Activated CD8-positive, alpha-beta T cell treated with anti-CD3 and anti-CD28 coated beads for 36 hours (primary cell): Measurements from ENCODE around the gene ZWILCH. TPM values are rescaled to one million over a fixed set of nuclear protein-coding genes. Genes with fewer than 3 reads are reported as not detected.
"Not testable (repeated sequence)": the region's sequence is repeated elsewhere in the genome, so short reads cannot be mapped to it uniquely, and the experiment has no call there.

Experiments
- ATAC-seq: fragments of 200-7000 bp; cut with Tn5 transposase; one replicate; pipeline ENCODE4 v1.10.0; 2021; ENCODE audit warnings: mild to moderate bottlenecking, moderate library complexity
- CTCF ChIA-PET: fragments of 350-600 bp; sonication (Branson Sonifier 250); formaldehyde crosslinking; loops from one replicate; lab custom pipeline; 2021; ENCODE audit warnings: antibody characterized with exemption; lab: Charles Lee
- POLR2A ChIA-PET: fragments of 350-600 bp; sonication (Branson Sonifier 250); formaldehyde crosslinking; loops from one replicate; lab custom pipeline; 2021; ENCODE audit warnings: antibody characterized with exemption; lab: Charles Lee
- DNase-seq: peaks from one replicate; pipeline ENCODE4 v3.0.0-alpha.2; 2020
- H3K27ac Mint-ChIP-seq: one replicate; pipeline ENCODE4 v1.8.0; 2021; ENCODE audit warnings: mild to moderate bottlenecking, mixed read lengths
- H3K27me3 Mint-ChIP-seq: one replicate; pipeline ENCODE4 v1.8.0; 2021; ENCODE audit warnings: mixed read lengths
- H3K36me3 Mint-ChIP-seq: one replicate; pipeline ENCODE4 v1.8.0; 2021; ENCODE audit warnings: low read depth, mixed read lengths
- H3K4me1 Mint-ChIP-seq: one replicate; pipeline ENCODE4 v1.8.0; 2021; ENCODE audit warnings: low read depth, mixed read lengths
- H3K4me3 Mint-ChIP-seq: one replicate; pipeline ENCODE4 v1.8.0; 2021; ENCODE audit warnings: mild to moderate bottlenecking, moderate library complexity, mixed read lengths
- H3K9me3 Mint-ChIP-seq: one replicate; pipeline ENCODE4 v1.8.0; 2021; ENCODE audit warnings: mixed read lengths
- intact Hi-C: fragments of 100-400 bp; cut with micrococcal nuclease; formaldehyde crosslinking; loops from one replicate; pipeline ENCODE4 v1.10.0; 2022
- total RNA-seq, 2 experiments: library from RNA; stranded (reverse); gene quantifications; one replicate each; pipeline ENCODE4 v1.2.3, GENCODE V29; 2021
- TF ChIP-seq, protein P1 (sequence below): fragments of 200-600 bp; IDR thresholded peaks from one replicate; pipeline ENCODE4 v1.8.0; 2022; ENCODE audit warnings: antibody characterized with exemption, mild to moderate bottlenecking

ZWILCH gene
- 10 to 100 TPM; 29.9 to 30.2 TPM for total RNA-seq

DNA sequence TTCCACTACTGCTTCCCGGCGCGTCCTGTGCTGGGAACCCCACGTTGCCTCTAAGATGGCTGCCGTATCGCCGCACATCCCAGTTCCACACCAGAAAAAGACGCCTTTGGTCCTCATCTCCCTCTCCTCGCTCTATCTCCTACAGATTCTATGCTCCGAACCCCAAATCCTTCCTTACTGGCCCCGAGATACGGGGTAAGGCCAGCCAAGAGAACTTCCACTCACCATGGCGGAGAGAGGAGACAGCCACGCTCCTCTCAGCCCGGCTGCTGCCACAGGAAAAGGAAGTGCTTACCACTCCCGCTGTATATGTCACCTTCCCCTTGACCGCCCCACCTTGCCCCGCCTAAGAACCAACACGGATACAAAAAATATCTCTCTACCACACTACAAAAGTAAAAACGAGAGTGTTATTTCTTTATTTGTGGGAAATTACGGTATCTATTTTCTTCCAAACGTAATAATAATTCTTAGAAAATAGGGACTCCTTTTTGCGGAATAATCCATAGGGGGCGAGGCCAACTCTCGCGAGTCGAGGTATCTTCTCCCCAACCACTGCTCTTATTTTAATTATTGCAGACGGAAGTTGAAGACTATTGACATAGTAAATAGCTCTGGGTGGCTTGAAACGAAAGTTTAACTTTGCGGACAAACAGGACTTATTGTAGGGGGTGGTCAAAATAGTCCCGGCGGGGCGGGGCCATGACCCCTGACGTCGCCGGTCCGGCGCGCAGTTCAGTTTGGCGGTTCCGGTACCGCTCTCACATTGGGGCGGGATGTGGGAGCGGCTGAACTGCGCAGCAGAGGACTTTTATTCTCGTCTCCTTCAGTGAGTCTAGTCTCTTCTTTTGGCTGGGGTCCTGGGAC lies at the start of gene ZWILCH, which contains the start of gene RPL4:
ZWILCH (plus strand) TSS at position 764 of the 867 bp plus-strand sequence; CDS start at position 777, 13 bp downstream.
RPL4 (minus strand) TSS at position 293 of the 867 bp plus-strand sequence; CDS start at position 228, 65 bp downstream.
- ATAC-seq (peak; percentile 90), DNase-seq (peak; percentile 80)
- Mint-ChIP-seq H3K27ac (peak within 1 kb of the TSS; percentile 100), H3K27me3 (no peaks in the 10 kb centered on the region), H3K4me3 (peak within 1 kb of the TSS; percentile 99), H3K9me3 (no peaks in the 10 kb centered on the region), H3K4me1 (peaks cover 40% of the 10 kb centered on the region), H3K36me3 (peaks cover 56% of the 10 kb centered on the region)
- intact Hi-C loops, result no loop called here
- TF ChIP-seq, protein P1, sequence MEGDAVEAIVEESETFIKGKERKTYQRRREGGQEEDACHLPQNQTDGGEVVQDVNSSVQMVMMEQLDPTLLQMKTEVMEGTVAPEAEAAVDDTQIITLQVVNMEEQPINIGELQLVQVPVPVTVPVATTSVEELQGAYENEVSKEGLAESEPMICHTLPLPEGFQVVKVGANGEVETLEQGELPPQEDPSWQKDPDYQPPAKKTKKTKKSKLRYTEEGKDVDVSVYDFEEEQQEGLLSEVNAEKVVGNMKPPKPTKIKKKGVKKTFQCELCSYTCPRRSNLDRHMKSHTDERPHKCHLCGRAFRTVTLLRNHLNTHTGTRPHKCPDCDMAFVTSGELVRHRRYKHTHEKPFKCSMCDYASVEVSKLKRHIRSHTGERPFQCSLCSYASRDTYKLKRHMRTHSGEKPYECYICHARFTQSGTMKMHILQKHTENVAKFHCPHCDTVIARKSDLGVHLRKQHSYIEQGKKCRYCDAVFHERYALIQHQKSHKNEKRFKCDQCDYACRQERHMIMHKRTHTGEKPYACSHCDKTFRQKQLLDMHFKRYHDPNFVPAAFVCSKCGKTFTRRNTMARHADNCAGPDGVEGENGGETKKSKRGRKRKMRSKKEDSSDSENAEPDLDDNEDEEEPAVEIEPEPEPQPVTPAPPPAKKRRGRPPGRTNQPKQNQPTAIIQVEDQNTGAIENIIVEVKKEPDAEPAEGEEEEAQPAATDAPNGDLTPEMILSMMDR, result no peak
- CTCF ChIA-PET, result interaction anchor here (0.6 kb wide), 1 partner anchor 150 kb away, joined by 5 read pairs; no protein-coding TSS in a partner anchor
- POLR2A ChIA-PET, result interaction anchor here (0.6 to 4.0 kb wide), 28 partner anchors 8 to 1200 kb away, joined by 3 to 27 read pairs (median 4); partner anchors contain the start of genes DIS3L, MAP2K1, RNU5B-1 and SNAPC5

DNA sequence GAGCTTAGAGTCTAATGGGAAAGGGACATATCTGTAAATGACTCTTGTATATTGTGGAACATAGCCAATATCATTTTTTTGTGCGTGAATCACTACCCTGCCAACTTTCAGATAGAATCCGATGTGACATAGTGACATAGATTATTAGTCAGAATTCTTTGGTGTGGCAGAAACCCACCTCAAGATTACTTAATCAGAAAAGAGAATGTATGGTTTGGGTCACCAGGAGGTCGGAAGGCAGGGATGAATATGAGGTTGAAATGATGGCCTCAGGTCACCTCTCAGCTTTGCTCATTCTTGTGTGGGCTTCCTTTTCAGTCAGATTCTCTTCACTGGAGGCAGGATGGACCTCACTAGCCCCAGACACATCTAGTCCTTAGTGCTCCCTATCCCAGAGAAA lies 48.9 kb upstream of the ZWILCH start:
- H3K27me3 Mint-ChIP-seq, result no peaks in the 10 kb centered on the region
- H3K27ac Mint-ChIP-seq, result no peak overlapping the region
- H3K4me1 Mint-ChIP-seq, result peaks cover 18% of the 10 kb centered on the region
- H3K4me3 Mint-ChIP-seq, result no peak overlapping the region
- TF ChIP-seq, protein P1, result no peak
- H3K9me3 Mint-ChIP-seq, result no peaks in the 10 kb centered on the region
- ATAC-seq (peak; percentile 55), DNase-seq (peak; percentile 24)
- peaks cover 28% of the 10 kb centered on the region for H3K36me3 Mint-ChIP-seq
- intact Hi-C loops, result no loop called here
- ChIA-PET POLR2A (interaction anchor here (0.8 to 1.2 kb wide), 3 partner anchors 11 to 40 kb away, joined by 3 read pairs; no protein-coding TSS in a partner anchor), CTCF (interaction anchor here (0.6 kb wide), 1 partner anchor 395 kb away, joined by 3 read pairs; no protein-coding TSS in a partner anchor)

DNA sequence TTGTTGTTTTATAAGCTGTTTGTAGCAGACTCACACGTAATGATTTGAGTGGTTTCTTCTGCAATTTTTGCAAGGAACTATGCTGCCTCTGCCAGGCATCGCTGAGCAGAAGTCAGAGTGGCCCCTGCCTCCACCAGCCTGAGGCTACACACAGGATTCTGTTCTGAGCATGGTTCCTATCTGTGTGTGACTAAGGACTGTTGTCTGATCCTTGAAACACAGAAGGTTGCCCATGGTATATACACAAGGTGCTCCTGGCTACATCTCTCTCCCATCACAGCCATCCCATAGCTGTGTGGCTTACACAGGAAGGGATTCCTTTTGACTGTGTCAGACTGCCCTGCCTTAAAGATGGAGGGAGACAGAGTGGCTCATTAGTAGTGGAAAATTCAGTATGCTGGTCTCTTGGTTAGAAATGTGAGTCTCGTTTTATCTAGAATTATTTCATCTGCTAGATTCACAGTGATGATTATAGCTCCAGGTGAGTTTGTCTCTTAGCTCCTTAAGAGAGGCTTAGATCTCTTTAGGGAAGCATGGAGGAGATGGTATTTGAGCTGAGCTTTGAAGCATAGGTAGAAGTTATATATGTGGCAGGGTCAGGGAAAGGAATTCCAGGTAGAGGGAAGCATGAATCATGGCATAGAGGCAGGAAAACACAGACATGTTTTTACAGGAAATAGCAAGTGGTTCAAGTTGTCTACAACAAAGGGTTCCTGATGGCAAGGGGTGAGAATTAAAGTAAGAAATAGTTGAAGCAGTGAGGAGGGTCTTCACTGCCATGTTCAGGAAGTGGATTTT lies 45.1 kb upstream of the ZWILCH start:
- Mint-ChIP-seq H3K4me3 (no peak overlapping the region), H3K4me1 (peaks cover 18% of the 10 kb centered on the region), H3K27ac (peak overlapping the region; percentile 46), H3K9me3 (no peaks in the 10 kb centered on the region), H3K36me3 (peaks cover 29% of the 10 kb centered on the region), H3K27me3 (no peaks in the 10 kb centered on the region)
- TF ChIP-seq, protein P1, result no peak
- ChIA-PET POLR2A (interaction anchor here (0.6 kb wide), 1 partner anchor 53 kb away, joined by 4 read pairs; no protein-coding TSS in a partner anchor), CTCF (no interaction called here)
- intact Hi-C loops, result no loop called here
- DNase-seq (no peak), ATAC-seq (no peak)

DNA sequence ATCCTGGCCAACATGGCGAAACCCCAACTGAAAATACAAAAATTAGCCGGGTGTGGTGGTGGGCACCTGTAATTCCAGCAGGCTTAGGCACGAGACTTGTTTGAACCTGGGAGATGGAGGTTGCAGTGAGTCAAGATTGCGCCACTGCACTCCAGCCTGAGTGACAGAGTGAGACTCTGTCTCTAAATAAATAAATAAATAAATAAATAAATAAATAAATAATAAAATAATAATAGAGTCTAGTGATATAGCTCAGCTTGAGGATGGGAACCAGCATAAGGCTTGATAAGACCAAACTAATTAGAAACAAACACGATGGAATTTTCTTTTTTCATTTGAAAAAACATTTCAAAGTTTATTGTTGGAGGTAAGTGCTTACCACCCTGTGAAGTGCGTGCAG lies 43.8 kb upstream of the ZWILCH start:
- POLR2A ChIA-PET, H3K9me3 Mint-ChIP-seq, intact Hi-C loops, H3K4me3 Mint-ChIP-seq, ATAC-seq, DNase-seq, H3K27ac Mint-ChIP-seq, H3K27me3 Mint-ChIP-seq: not testable (repeated sequence)
- CTCF ChIA-PET, result interaction anchor here (1.0 kb wide), 1 partner anchor 13 kb away, joined by 3 read pairs; no protein-coding TSS in a partner anchor
- peaks cover 10% of the 10 kb centered on the region for H3K4me1 Mint-ChIP-seq
- peaks cover 30% of the 10 kb centered on the region for H3K36me3 Mint-ChIP-seq

DNA sequence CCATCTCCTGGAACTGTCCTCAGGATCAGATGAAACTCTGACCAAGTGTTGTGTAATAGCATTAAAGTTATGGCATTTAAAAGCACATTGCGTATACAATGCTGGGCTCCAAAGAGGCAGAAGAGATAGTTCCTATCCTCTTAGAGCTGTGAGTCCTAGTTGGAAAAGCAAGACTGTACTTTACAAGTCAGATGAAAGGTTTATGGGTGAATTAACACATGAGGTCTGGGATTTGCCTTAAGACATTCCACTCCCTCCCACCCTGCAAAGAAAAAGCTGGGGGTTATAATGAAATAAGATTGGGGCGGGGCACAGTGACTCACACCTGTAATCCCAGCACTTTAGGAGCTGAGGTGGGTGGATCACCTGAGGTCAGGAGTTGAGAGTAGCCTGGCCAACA lies 43.2 kb upstream of the ZWILCH start:
- H3K4me3 Mint-ChIP-seq, result no peak overlapping the region
- CTCF ChIA-PET, result no interaction called here
- no peaks in the 10 kb centered on the region for H3K27me3 Mint-ChIP-seq
- intact Hi-C loops, result no loop called here
- H3K27ac Mint-ChIP-seq, result no peak overlapping the region
- POLR2A ChIA-PET, result no interaction called here
- TF ChIP-seq, protein P1, result no peak
- peaks cover 33% of the 10 kb centered on the region for H3K36me3 Mint-ChIP-seq
- no peak for DNase-seq
- no peaks in the 10 kb centered on the region for H3K9me3 Mint-ChIP-seq
- ATAC-seq, result no peak
- peaks cover 9% of the 10 kb centered on the region for H3K4me1 Mint-ChIP-seq
